Stimulated activated CD8-positive, alpha-beta memory T cell treated with anti-CD3 and anti-CD28 coated beads, Interleukin-12 subunit alpha, Interleukin-12 subunit beta, amount 100 ng/mL, for 24 hours (primary cell): ENCODE results near the gene ZNF391.
A peak's percentile ranks its signal among the peaks of the same experiment; 100 is the strongest.
"Not testable (repeated sequence)": the region's sequence is repeated elsewhere in the genome, so short reads cannot be mapped to it uniquely, and the experiment has no call there.

Source experiments
- DNase-seq: peaks from one replicate; pipeline ENCODE4 v3.0.0-alpha.2; 2020; ENCODE audit errors: extremely low read depth

Gene ZNF391

DNA sequence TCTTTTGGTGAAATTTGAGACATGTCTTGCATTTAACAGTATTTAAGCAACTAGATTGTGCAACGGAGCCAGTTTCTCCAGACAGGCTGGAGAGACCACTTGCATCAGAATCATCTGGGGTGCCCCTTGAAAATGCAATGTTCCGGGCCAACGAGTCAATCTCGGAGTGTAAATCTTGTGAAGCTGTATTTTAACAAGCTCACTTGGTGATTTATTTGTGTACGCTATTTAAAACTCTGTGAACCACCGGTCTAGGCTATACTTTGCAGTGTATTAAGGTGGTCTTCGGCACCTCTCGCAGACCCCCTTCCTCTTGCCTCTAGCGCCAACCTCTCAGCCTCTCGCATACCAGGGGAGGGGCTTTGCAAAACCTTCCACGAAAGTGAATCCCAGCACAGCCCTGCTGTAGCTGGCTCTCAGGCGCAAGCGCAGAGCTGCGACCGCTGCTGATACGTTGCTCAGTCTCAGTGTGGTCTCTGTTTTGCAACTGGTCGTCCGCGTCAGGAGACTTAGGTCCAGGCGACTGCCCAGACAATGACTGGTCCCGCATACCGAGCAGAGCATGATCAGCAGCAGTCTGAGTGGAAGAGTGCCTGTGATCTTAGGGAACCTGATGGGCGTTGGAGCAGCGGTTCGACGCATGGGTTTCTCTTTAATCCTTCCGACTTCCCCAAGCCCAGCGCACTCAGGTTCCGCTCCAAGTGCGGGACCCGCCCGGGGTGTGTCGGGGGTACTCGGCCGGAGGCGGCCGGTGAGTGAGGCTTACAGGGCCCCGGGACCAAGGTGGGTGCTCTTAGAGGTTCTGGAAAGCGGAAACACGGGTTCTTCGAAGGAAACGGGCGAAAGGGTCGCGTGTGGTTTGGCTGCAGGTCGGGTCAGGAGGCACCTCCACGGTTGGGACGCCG lies at the start of gene ZNF391:
ZNF391 (plus strand) TSS at position 467 of the 905 bp plus-strand sequence. CDS start 11,612 bp downstream, outside the sequence.
- DNase-seq, result peak; percentile 35

DNA sequence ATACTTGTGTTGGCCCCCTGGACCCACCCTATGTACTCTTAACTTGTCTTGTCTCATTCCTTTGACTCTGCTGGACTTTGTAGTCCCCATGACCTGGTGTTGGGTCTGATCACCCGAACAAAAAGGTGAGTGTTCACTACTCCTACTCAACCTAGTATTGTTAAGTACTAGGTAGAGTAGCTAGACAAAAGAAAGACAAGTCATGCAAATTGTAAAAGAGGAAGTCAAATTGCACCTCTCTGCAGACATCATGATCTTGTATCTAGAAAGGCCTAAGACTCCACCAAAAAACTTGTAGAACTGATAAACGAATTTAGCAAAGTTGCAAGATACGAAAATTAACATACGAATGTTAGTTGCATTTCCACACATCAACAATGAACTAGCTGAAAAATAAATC lies 35.7 kb upstream of the ZNF391 start:
- DNase-seq, result no peak

GRCh38 chr6:27358786-27359185 lies 29.8 kb upstream of the ZNF391 start:
- DNase-seq, result no peak

DNA sequence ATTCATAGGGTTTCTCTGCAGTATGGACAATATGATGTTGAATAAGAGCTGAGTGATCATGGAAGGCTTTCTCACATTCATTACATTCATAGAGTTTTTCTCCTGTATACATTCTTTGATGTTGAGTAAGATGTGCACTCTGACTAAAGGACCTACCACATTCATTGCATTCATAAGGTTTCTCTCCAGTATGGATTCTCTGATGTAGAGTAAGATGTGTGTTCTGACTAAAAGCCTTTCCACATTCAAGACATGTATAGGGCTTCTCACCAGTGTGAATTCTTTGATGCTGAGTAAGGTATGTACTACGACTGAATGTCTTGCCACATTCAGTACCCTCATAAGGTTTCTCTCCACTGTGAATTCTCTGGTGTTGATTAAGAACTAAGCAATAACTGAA lies 29.3 kb upstream of the ZNF391 start:
- DNase-seq, result no peak

DNA sequence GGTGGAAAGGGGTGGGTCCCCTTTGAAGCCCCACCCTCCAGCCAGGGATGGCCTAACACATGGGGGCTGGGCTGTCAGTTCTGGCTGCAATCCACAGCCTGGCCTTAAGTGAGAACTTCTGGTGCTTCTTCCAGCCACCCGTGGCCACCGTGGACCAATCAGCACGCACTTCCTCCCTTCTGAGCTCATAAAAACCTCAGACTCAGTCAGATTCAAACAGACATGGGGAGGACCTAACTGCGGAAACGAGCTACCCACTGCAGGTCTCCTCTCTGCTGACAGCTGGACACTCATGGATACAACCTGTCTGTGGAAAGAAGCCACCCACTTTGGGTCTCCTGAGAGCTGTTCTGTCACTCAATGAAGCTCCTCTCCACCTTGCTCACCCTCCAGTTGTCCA lies 20.4 kb upstream of the ZNF391 start:
- DNase-seq, result no peak

GRCh38 chr6:27370391-27370790 lies 18.2 kb upstream of the ZNF391 start:
- no peak for DNase-seq

- DNase-seq, result peak; percentile 42
These were observed 13.5 kb upstream of the ZNF391 start for GRCh38 chr6:27374824-27375612.

DNA sequence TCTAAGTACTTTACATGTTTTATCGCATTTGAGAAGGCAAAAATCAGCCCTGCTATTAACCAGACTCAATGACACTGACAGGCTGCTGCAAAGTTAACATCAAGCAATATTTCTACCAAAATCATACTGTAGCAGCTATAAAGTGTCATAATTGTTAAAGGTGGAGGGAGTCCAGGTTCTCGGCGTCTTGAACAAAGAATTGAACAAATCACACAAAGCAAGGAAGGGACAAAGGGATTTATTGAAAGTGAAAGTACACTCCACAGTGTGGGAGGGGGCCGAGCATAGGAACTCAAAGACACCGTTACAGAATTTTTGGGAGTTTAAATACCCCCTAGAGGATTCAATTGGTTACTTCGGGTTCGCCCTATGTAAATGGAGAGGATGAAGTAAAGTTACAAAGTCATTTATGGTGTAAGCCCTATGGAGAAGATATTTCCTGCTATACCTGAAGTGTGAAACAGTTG lies 12.9 kb upstream of the ZNF391 start:
- DNase-seq, result no peak

GRCh38 chr6:27378406-27378805 lies 10.2 kb upstream of the ZNF391 start:
- not testable (repeated sequence) for DNase-seq

- not testable (repeated sequence) for DNase-seq
These were observed 7.6 kb upstream of the ZNF391 start for GRCh38 chr6:27381001-27381400.

GRCh38 chr6:27383011-27383410 lies 5.5 kb upstream of the ZNF391 start:
- no peak for DNase-seq

DNA sequence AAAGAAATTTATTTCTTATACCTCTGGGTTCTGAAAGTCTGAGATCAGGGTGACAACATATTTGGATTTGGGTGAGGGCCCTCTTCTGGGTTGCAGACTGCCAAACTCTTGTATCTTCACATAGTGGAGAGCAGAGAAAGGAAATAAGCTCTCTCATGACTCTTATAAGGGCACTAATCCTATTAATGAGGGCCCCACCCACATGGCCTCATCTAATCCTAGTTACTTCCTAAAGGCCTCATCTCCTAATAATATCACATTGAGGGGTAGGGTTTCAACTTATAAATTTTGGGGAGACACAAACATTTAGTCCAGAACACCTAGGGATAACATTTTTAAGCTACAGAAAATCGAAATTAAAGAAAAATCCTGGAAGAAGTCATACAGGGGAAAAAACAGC lies 5.1 kb upstream of the ZNF391 start:
- no peak for DNase-seq

- DNase-seq, result no peak
These were observed 4.1 kb downstream of the ZNF391 start for GRCh38 chr6:27392623-27393022.

GRCh38 chr6:27394073-27394472 lies 5.5 kb downstream of the ZNF391 start:
- DNase-seq, result no peak

DNA sequence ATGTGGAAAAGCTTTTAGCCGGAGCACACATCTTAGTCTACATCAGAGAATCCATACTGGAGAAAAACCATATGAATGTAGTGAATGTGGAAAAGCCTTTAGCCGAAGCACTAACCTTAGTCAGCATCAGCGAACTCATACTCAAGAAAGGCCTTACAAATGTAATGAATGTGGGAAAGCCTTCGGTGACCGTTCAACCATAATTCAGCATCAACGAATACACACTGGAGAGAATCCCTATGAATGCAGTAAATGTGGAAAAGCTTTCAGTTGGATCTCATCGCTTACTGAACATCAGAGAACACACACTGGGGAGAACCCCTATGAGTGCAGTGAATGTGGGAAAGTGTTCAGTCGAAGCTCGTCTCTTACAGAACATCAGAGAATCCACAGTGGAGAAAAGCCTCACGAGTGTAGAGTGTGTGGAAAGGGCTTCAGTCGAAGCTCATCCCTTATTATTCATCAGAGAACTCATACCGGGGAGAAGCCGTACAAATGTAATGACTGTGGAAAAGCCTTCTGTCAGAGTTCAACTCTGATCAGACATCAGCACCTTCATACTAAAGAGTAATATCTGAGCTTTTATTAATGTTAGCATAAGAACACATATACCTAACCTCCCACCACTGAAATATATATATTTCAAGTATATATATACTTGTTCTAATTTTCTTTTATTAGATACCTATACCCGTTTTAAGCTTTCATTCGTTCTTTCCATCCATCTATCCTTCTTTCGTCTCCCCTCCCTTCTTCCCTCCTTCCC lies 12.5 kb downstream of the ZNF391 start:
- no peak for DNase-seq

DNA sequence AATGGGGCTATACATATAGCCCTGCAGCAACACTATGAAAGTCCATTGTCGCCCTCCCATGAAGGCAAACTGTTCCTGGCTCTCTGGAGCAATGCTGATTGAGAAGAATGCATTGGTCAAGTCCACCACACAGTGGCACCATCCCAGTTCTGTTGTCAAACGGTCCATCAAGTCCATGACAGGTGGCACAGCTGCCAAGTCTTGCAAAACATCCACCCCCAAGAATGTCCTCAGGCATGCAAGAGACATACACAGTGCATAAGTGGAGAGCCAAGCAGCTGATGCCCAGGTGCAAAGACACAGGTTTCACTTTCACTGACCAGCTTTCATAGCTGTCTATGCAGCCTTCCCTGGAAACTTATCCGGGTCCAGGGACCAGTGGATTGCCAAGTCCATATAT lies 17.5 kb downstream of the ZNF391 start:
- no peak for DNase-seq

DNA sequence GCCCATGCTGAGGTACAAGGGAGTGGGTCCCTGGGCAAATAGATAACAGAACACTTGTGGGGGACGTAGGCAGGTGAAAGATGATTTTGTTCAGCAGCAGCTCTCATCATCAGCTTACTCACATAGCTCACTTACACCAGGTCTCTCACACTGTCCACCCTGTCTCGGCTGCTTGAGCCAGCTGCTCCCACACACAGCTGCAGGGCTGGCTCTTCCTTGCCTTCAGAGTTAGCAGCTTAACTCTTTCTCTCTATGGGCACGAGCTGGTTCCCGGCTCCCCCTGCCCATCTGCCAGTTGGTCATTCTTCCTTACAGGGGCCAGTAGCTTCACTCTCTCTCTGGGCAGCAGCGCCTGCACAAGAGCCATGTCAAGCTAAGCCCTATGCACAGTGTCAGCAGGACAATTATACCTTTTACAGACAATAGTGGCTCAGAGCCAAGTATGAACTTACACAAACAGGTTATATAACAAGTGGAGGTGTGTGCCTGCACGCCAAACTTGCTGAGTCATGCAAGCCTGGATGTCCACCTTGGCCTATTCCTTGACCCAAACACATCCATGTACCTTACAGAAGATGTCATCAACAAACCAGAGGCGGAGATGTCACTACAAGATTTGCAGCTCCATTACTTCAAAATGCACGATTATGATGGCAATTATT lies 18.7 kb downstream of the ZNF391 start:
- no peak for DNase-seq

DNA sequence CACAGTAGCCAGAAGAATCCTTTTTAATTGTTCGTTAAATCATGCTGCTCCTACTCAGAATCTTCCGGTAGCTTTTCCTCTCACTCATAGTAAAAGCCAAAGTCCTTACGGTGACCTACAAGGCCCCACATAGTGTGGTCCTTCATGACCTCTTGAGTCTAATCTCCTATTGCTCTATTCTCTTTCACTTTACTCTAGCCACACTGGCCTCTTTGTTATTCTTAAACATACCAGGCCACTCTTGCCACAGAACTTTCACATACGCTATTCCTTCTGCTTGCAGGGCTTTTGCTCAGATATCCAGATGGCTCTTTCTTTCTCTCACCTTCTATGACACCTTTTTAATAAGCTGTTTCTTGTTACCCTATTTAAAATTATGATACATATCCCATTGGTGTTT lies 25.7 kb downstream of the ZNF391 start:
- no peak for DNase-seq

- no peak for DNase-seq
These were observed 26.4 kb downstream of the ZNF391 start for GRCh38 chr6:27414996-27415395.

DNA sequence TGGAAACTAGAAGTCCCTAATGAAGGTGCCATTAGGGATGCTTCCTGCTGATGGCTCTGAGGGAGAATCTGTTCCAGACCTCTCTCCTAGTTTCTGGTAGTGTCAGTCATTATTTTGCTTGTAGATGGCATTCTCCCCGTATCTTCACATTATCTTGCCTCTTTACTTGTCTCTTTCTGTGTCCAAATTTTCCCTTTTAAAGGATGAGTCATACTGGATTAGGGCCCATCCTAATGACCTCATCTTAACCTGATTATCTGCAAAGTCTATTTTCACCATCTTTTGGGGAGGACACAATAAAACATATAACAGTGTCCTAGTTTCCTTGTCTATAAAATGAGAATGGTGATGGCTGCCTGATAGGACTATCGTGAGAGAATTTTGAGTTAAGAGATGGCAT lies 27.3 kb downstream of the ZNF391 start:
- no peak for DNase-seq

DNA sequence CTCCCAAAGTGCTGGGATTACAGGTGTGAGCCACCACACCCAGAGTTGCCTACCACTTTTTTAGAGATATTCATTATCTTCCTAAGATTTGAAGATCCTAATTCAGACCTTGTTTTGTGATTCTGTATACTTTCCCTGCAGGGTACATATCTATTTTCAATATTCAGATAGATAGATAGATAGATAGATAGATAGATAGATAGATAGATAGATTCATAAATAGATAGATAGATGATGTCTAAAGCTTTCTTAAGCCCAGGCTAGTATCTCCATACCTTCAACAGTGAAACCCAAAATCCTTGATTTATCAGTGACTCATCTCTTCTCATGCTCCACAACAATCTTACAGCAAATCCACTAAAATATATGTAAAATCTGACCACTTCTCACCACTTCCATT lies 30.8 kb downstream of the ZNF391 start:
- no peak for DNase-seq
